Activated B cell treated with CpG ODN at 0.5 μM for 24 hours (primary cell): ENCODE results near the gene ARSA. TPM values are rescaled to one million over a fixed set of nuclear protein-coding genes. Genes with fewer than 3 reads are reported as not detected.

Experiments
- ATAC-seq: fragments of 200-7000 bp; cut with Tn5 transposase; one replicate; pipeline ENCODE4 v1.10.0; 2021; ENCODE audit warnings: low read depth, mild to moderate bottlenecking, moderate library complexity
- CTCF ChIA-PET: fragments of 350-600 bp; sonication (Branson Sonifier 250); formaldehyde crosslinking; loops from one replicate; lab custom pipeline; 2021; ENCODE audit warnings: antibody characterized with exemption; lab: Charles Lee
- POLR2A ChIA-PET: fragments of 350-600 bp; sonication (Branson Sonifier 250); formaldehyde crosslinking; loops from one replicate; lab custom pipeline; 2021; ENCODE audit warnings: antibody characterized with exemption; lab: Charles Lee
- DNase-seq: peaks from one replicate; pipeline ENCODE4 v3.0.0; 2022
- H3K27ac Mint-ChIP-seq: one replicate; pipeline ENCODE4 v1.8.0; 2020; ENCODE audit warnings: mixed read lengths
- H3K27me3 Mint-ChIP-seq: one replicate; pipeline ENCODE4 v1.8.0; 2021; ENCODE audit warnings: mixed read lengths
- H3K36me3 Mint-ChIP-seq: one replicate; pipeline ENCODE4 v1.8.0; 2021; ENCODE audit warnings: low read depth, mixed read lengths
- H3K4me1 Mint-ChIP-seq: one replicate; pipeline ENCODE4 v1.8.0; 2021; ENCODE audit warnings: mixed read lengths
- H3K4me3 Mint-ChIP-seq: one replicate; pipeline ENCODE4 v1.8.0; 2020; ENCODE audit warnings: mild to moderate bottlenecking, mixed read lengths
- H3K9me3 Mint-ChIP-seq: one replicate; pipeline ENCODE4 v1.8.0; 2020; ENCODE audit warnings: mixed read lengths
- intact Hi-C: fragments of 100-400 bp; cut with micrococcal nuclease; formaldehyde crosslinking; loops from one replicate; pipeline ENCODE4 v1.15.1; 2024
- total RNA-seq: library from RNA; stranded (reverse); gene quantifications from 2 replicates; pipeline ENCODE4 v1.2.3, GENCODE V29; 2022
- TF ChIP-seq, protein P1 (sequence below): fragments of 200-600 bp; IDR thresholded peaks from one replicate; pipeline ENCODE4 v1.8.0; 2022; ENCODE audit warnings: antibody characterized with exemption, mild to moderate bottlenecking

The ARSA gene
- total RNA-seq, result 49.0 and 50.9 TPM in 2 replicates

DNA sequence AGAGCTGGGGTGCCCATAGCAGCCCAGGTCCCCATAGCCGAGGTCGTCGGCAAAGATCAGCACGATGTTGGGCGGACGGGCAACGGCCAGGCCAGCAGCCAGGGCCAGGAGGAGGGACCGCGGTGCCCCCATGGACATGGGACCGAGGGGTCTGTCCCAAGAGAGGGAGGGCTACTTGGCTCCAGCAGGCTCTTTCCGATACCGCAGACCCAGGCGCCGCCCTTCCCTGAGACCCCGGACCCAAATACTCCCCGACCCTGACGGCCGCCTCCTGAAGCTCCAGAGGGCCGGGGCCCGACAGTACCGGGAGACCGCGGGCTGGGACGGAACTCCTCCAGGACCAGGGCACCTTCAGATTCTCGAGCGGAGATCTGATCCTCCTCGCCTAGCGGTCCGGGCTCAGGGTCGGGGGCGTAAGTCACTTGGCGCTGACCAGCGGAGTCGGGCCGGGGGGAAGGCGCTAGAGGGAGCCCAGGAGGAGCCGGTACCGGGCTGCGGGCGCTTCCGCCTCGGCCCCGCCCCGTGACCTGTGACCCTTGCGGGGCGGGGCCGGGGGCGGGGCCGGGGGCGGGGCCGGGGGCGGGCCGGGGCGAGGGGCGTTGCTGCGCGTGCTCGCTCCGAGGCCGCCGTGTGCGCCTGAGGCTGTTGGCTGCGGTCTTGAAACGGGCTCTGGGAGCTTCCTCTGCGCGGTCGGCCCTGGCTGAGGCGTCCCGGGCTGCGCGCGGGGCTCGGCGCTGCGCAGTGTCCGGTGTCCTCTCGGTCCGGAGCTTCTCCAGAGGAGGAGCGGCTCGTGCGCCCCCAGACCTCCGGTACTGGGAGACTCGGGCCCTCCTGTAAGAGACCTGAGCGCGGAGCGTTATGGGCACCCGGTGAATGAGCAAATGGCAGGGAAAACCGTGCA lies at the start of gene ARSA:
Gene ARSA, minus strand, starts transcription at position 511 of the 901 bp plus-strand sequence. Its CDS starts 373 bp downstream, at position 138.
- peak within 1 kb of the TSS; percentile 85 for H3K4me3 Mint-ChIP-seq
- POLR2A ChIA-PET, result interaction anchor here (0.6 to 1.5 kb wide), 6 partner anchors 13 to 455 kb away, joined by 3 to 17 read pairs (median 5); partner anchors contain the start of genes LMF2, NCAPH2, SCO2 and TYMP
- peaks cover 14% of the 10 kb centered on the region for H3K4me1 Mint-ChIP-seq
- intact Hi-C loops, result loop anchor here (1.0 to 2.0 kb wide), 3 partner anchors 12 to 65 kb away; partner anchors contain the start of genes CHKB and SYCE3
- CTCF ChIA-PET, result interaction anchor here (0.8 to 1.3 kb wide), 3 partner anchors 13 to 102 kb away, joined by 3 read pairs; no protein-coding TSS in a partner anchor
- TF ChIP-seq, protein P1, sequence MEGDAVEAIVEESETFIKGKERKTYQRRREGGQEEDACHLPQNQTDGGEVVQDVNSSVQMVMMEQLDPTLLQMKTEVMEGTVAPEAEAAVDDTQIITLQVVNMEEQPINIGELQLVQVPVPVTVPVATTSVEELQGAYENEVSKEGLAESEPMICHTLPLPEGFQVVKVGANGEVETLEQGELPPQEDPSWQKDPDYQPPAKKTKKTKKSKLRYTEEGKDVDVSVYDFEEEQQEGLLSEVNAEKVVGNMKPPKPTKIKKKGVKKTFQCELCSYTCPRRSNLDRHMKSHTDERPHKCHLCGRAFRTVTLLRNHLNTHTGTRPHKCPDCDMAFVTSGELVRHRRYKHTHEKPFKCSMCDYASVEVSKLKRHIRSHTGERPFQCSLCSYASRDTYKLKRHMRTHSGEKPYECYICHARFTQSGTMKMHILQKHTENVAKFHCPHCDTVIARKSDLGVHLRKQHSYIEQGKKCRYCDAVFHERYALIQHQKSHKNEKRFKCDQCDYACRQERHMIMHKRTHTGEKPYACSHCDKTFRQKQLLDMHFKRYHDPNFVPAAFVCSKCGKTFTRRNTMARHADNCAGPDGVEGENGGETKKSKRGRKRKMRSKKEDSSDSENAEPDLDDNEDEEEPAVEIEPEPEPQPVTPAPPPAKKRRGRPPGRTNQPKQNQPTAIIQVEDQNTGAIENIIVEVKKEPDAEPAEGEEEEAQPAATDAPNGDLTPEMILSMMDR, result no peak
- H3K9me3 Mint-ChIP-seq, result no peaks in the 10 kb centered on the region
- peak; percentile 91 for ATAC-seq
- H3K27me3 Mint-ChIP-seq, result no peaks in the 10 kb centered on the region
- H3K36me3 Mint-ChIP-seq, result peaks cover 10% of the 10 kb centered on the region
- peak within 1 kb of the TSS; percentile 60 for H3K27ac Mint-ChIP-seq
- peak; percentile 66 for DNase-seq

DNA sequence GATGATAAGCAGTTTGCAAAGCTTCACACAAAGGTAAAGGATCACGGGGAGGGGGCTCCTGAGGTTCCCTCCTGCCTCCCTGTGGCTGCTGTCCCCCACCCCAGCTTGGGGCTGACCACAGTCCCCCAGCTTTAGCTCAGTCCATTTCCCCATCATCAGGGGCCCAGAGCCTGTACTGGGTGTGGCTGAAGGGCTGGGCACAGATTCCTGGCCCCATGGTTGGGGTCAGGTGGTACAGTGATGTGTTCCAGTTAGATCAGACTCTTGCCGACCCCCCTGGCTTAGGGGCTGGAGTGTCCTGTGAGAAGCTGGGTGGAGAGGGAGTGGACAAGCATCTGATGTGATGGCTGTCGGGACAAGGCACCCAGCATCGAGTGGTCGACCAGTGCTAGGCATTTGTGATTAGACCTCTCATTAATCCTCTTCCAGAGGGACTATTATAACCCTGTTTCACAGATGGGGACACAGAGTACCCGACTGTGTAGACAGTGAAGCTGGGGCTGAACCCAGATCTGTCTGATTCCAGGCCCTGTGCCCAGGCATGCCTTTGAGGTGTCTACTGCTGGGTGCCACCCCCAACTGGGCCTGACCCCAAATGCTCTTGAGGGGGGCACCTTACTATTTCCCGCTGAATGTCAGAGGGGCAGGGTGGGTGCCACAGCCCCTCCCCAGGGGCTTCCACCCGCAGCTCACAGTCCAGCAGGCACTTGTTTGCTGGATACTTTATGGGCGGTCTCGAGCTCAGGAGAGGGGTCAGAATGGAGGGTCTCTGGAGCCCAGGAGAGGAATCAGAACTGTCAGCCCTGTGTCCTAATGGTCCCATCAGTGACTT lies 48.9 kb upstream of the ARSA start:
- ATAC-seq (no peak), DNase-seq (no peak)
- intact Hi-C loops, result no loop called here
- H3K36me3 Mint-ChIP-seq, result no peaks in the 10 kb centered on the region
- ChIA-PET POLR2A (no interaction called here), CTCF (no interaction called here)
- H3K4me3 Mint-ChIP-seq, result no peak overlapping the region
- H3K27me3 Mint-ChIP-seq, result peaks cover 27% of the 10 kb centered on the region
- TF ChIP-seq, protein P1, result no peak
- H3K27ac Mint-ChIP-seq, result no peak overlapping the region
- peaks cover 3% of the 10 kb centered on the region for H3K9me3 Mint-ChIP-seq
- peaks cover 12% of the 10 kb centered on the region for H3K4me1 Mint-ChIP-seq

DNA sequence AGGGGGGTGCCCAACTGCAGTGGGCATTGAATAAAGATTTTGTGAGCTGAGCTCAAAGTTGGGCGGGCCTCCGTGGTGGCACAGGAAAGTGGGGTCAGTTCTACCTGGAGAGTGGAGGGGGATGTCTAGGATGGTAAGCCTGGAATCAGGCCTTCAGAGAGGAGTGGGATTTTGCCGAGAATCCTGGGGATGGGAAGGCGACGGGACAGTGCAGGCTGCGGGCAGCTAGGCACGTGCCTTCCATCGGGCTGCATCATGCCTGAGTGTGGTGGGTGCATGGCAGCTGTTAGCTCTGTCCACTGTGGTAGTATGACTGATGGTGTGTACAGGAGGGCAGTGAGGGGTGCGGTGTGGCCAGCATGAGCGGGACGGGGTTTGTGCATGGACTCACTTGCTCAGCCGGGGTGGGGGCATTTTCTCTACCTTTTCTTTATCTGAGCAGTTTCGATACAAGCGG lies 48.3 kb upstream of the ARSA start:
- Mint-ChIP-seq H3K4me1 (peaks cover 12% of the 10 kb centered on the region), H3K27me3 (peaks cover 33% of the 10 kb centered on the region), H3K36me3 (no peaks in the 10 kb centered on the region), H3K27ac (no peak overlapping the region), H3K4me3 (peak overlapping the region; percentile 13), H3K9me3 (peaks cover 1% of the 10 kb centered on the region)
- ChIA-PET POLR2A (no interaction called here), CTCF (no interaction called here)
- no peak for DNase-seq
- ATAC-seq, result no peak
- intact Hi-C loops, result no loop called here
- TF ChIP-seq, protein P1, result no peak

DNA sequence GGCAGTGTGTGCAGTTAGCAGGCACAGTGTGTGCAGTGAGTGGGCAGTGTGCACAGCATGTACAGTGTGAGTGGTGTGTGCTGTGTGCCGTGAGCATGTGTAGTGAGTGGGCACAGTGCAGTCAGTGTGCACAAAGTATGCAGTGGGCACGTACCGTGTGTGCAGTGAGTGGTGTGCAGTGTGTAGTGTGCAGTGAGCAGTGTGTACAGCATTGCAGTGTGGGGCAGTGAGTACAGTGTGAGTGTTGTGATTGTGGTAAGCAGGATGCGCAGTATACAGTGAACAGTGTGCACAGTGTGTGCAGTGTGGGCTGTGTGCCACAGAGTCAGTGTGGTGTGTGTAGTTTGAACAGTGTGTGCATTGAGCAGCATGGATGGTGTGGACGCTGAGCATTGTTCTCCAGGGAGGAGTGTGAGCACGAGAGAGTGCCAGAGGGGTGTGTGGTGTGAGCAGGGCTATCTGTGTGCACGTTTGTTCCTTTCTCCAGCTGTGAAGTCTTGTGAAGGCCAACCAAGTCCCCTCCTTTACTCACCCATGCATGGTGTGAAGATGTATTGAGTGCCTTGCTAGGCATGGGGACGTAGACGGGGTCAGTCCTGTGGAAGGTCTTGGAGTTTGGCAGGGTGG lies 47.7 kb upstream of the ARSA start:
- ATAC-seq (no peak), DNase-seq (no peak)
- ChIA-PET CTCF (no interaction called here), POLR2A (no interaction called here)
- peaks cover 38% of the 10 kb centered on the region for H3K27me3 Mint-ChIP-seq
- H3K9me3 Mint-ChIP-seq, result no peaks in the 10 kb centered on the region
- H3K36me3 Mint-ChIP-seq, result no peaks in the 10 kb centered on the region
- peaks cover 12% of the 10 kb centered on the region for H3K4me1 Mint-ChIP-seq
- TF ChIP-seq, protein P1, result no peak
- intact Hi-C loops, result no loop called here
- H3K27ac Mint-ChIP-seq, result no peak overlapping the region
- peak overlapping the region; percentile 58 for H3K4me3 Mint-ChIP-seq
